Measurements from ENCODE around the gene GPR37L1. TPM values are rescaled to one million over a fixed set of nuclear protein-coding genes. Genes with fewer than 3 reads are reported as not detected.

The GPR37L1 gene
- total and polyA plus RNA-seq, 4 experiments from 2014 or later = 0.07 TPM; not detected in 3

GRCh38 chr1:202150187-202150586 is 27.5 kb downstream of the GPR37L1 start:
- intact Hi-C loops (cut with micrococcal nuclease) = no loop called here
- no peaks in the 10 kb centered on the region for H3K9me3 Mint-ChIP-seq
- H3K9me3 ChIP-seq (ENCODE audit: control insufficient read depth in 1 of 2, low read length in 2 of 2) = no peaks in the 10 kb centered on the region
- peak overlapping the region in 2 of 7 donors; percentile 12 to 57 for H3K27ac Mint-ChIP-seq
- peaks cover 72% of the 10 kb centered on the region for H3K36me3 ChIP-seq (ENCODE audit: insufficient read depth, low read length)
- peaks cover 17% of the 10 kb centered on the region for H3K4me1 ChIP-seq (ENCODE audit: insufficient read depth, low read length)
- no peak overlapping the region for H3K27ac ChIP-seq (ENCODE audit: low read depth, low read length)
- CTCF ChIA-PET (ENCODE audit: partially characterized antibody) = interaction anchor here (2.0 kb wide), 1 partner anchor 15 kb away, joined by 5 read pairs; no protein-coding TSS in a partner anchor
- no peaks in the 10 kb centered on the region for H3K27me3 ChIP-seq (ENCODE audit: insufficient read depth, low read length)
- no peak for DNase-seq
- H3K4me3 Mint-ChIP-seq = no peak overlapping the region
- H3K4me3 ChIP-seq (ENCODE audit: low read length in 2 of 2) = no peak overlapping the region
- peaks cover 17 to 29% (median 22%) of the 10 kb centered on the region in 4 donors for H3K4me1 Mint-ChIP-seq
- POLR2A ChIA-PET (ENCODE audit: partially characterized antibody) = interaction anchor here (9.2 kb wide), 1 partner anchor 9 kb away, joined by 164 read pairs; the partner anchor contains the start of gene PTPN7
- peaks cover 34 to 73% of the 10 kb centered on the region in 2 donors for H3K36me3 Mint-ChIP-seq
- H3K27me3 Mint-ChIP-seq = no peaks in the 10 kb centered on the region

- peaks cover 38 to 72% of the 10 kb centered on the region in 2 donors for H3K36me3 Mint-ChIP-seq
- H3K4me1 Mint-ChIP-seq = peaks cover 17 to 29% (median 21%) of the 10 kb centered on the region in 4 donors
- peaks cover 76% of the 10 kb centered on the region for H3K36me3 ChIP-seq (ENCODE audit: insufficient read depth, low read length)
- intact Hi-C loops (cut with micrococcal nuclease) = no loop called here
- no peak overlapping the region for H3K4me3 ChIP-seq (ENCODE audit: low read length in 2 of 2)
- peaks cover 17% of the 10 kb centered on the region for H3K4me1 ChIP-seq (ENCODE audit: insufficient read depth, low read length)
- H3K27me3 Mint-ChIP-seq = no peaks in the 10 kb centered on the region
- ChIA-PET POLR2A (ENCODE audit: partially characterized antibody) (interaction anchor here (5.0 to 9.2 kb wide), 2 partner anchors 8 to 11 kb away, joined by 30 to 164 read pairs; partner anchors contain the start of gene PTPN7), CTCF (ENCODE audit: partially characterized antibody) (interaction anchor here (2.0 to 2.4 kb wide), 2 partner anchors 12 to 16 kb away, joined by 5 to 7 read pairs; no protein-coding TSS in a partner anchor)
- H3K27me3 ChIP-seq (ENCODE audit: insufficient read depth, low read length) = no peaks in the 10 kb centered on the region
- DNase-seq = no peak
- H3K4me3 Mint-ChIP-seq = no peak overlapping the region
- no peaks in the 10 kb centered on the region for H3K9me3 ChIP-seq (ENCODE audit: control insufficient read depth in 1 of 2, low read length in 2 of 2)
- H3K27ac Mint-ChIP-seq = peak overlapping the region; percentile 43 to 74 (median 65)
- H3K9me3 Mint-ChIP-seq = no peaks in the 10 kb centered on the region
- no peak overlapping the region for H3K27ac ChIP-seq (ENCODE audit: low read depth, low read length)
Measured at GRCh38 chr1:202150602-202151001, 27.9 kb downstream of the GPR37L1 start.

GRCh38 chr1:202151045-202151444 is 28.3 kb downstream of the GPR37L1 start:
- Histone ChIP-seq H3K4me3 (ENCODE audit: low read length in 2 of 2) (no peak overlapping the region), H3K36me3 (ENCODE audit: insufficient read depth, low read length) (peaks cover 80% of the 10 kb centered on the region), H3K27me3 (ENCODE audit: insufficient read depth, low read length) (no peaks in the 10 kb centered on the region), H3K27ac (ENCODE audit: low read depth, low read length) (no peak overlapping the region), H3K4me1 (ENCODE audit: insufficient read depth, low read length) (peaks cover 20% of the 10 kb centered on the region), H3K9me3 (ENCODE audit: control insufficient read depth in 1 of 2, low read length in 2 of 2) (no peaks in the 10 kb centered on the region)
- CTCF ChIA-PET (ENCODE audit: partially characterized antibody) = interaction anchor here (1.0 to 2.4 kb wide), 6 partner anchors 9 to 35 kb away, joined by 3 to 7 read pairs (median 4); partner anchors contain the start of gene PTPN7
- DNase-seq = no peak
- H3K36me3 Mint-ChIP-seq = peaks cover 41 to 75% of the 10 kb centered on the region in 2 donors
- H3K9me3 Mint-ChIP-seq = no peaks in the 10 kb centered on the region
- H3K27ac Mint-ChIP-seq = peak overlapping the region; percentile 3 to 74 (median 43)
- peaks cover 19 to 30% (median 24%) of the 10 kb centered on the region in 4 donors for H3K4me1 Mint-ChIP-seq
- no peaks in the 10 kb centered on the region for H3K27me3 Mint-ChIP-seq
- intact Hi-C loops (cut with micrococcal nuclease) = no loop called here
- POLR2A ChIA-PET (ENCODE audit: partially characterized antibody) = interaction anchor here (5.0 kb wide), 1 partner anchor 11 kb away, joined by 30 read pairs; the partner anchor contains the start of gene PTPN7
- H3K4me3 Mint-ChIP-seq = no peak overlapping the region

- peaks cover 44 to 76% of the 10 kb centered on the region in 2 donors for H3K36me3 Mint-ChIP-seq
- ChIA-PET POLR2A (ENCODE audit: partially characterized antibody) (interaction anchor here (1.0 to 5.0 kb wide), 2 partner anchors 9 to 13 kb away, joined by 3 to 30 read pairs; partner anchors contain the start of gene PTPN7), CTCF (ENCODE audit: partially characterized antibody) (interaction anchor here (1.0 to 4.8 kb wide), 5 partner anchors 8 to 40 kb away, joined by 3 to 40 read pairs (median 5); partner anchors contain the start of genes LGR6 and PTPN7)
- peak overlapping the region in 3 of 7 donors; percentile 70 to 80 (median 79) for H3K27ac Mint-ChIP-seq
- DNase-seq = no peak
- Histone ChIP-seq H3K36me3 (ENCODE audit: insufficient read depth, low read length) (peaks cover 82% of the 10 kb centered on the region), H3K27me3 (ENCODE audit: insufficient read depth, low read length) (no peaks in the 10 kb centered on the region), H3K4me3 (ENCODE audit: low read length in 2 of 2) (no peak overlapping the region), H3K4me1 (ENCODE audit: insufficient read depth, low read length) (peaks cover 34% of the 10 kb centered on the region), H3K27ac (ENCODE audit: low read depth, low read length) (no peak overlapping the region), H3K9me3 (ENCODE audit: control insufficient read depth in 1 of 2, low read length in 2 of 2) (no peaks in the 10 kb centered on the region)
- intact Hi-C loops (cut with micrococcal nuclease) = no loop called here
- H3K4me3 Mint-ChIP-seq = no peak overlapping the region
- no peaks in the 10 kb centered on the region for H3K27me3 Mint-ChIP-seq
- H3K9me3 Mint-ChIP-seq = no peaks in the 10 kb centered on the region
- peaks cover 24 to 37% (median 30%) of the 10 kb centered on the region in 4 donors for H3K4me1 Mint-ChIP-seq
Measured at GRCh38 chr1:202152399-202152798, 29.7 kb downstream of the GPR37L1 start.

- H3K27me3 Mint-ChIP-seq = no peaks in the 10 kb centered on the region
- H3K36me3 ChIP-seq (ENCODE audit: insufficient read depth, low read length) = peaks cover 78% of the 10 kb centered on the region
- peaks cover 43 to 75% of the 10 kb centered on the region in 2 donors for H3K36me3 Mint-ChIP-seq
- no peak for DNase-seq
- H3K4me3 ChIP-seq (ENCODE audit: low read length in 2 of 2) = no peak overlapping the region
- POLR2A ChIA-PET (ENCODE audit: partially characterized antibody) = interaction anchor here (1.0 to 10.7 kb wide), 3 partner anchors 7 to 12 kb away, joined by 3 to 164 read pairs (median 30); partner anchors contain the start of genes ARL8A and PTPN7
- peak overlapping the region in 1 of 8 donors; percentile 31 for H3K4me3 Mint-ChIP-seq
- H3K9me3 Mint-ChIP-seq = no peaks in the 10 kb centered on the region
- H3K27me3 ChIP-seq (ENCODE audit: insufficient read depth, low read length) = no peaks in the 10 kb centered on the region
- peaks cover 43% of the 10 kb centered on the region for H3K4me1 ChIP-seq (ENCODE audit: insufficient read depth, low read length)
- peaks cover 29 to 45% (median 37%) of the 10 kb centered on the region in 4 donors for H3K4me1 Mint-ChIP-seq
- peak overlapping the region; percentile 56 for H3K27ac ChIP-seq (ENCODE audit: low read depth, low read length)
- no peaks in the 10 kb centered on the region for H3K9me3 ChIP-seq (ENCODE audit: control insufficient read depth in 1 of 2, low read length in 2 of 2)
- H3K27ac Mint-ChIP-seq = peak overlapping the region; percentile 19 to 90 (median 67)
- intact Hi-C loops (cut with micrococcal nuclease) = no loop called here
- CTCF ChIA-PET (ENCODE audit: partially characterized antibody) = interaction anchor here (0.9 to 4.8 kb wide), 5 partner anchors 9 to 40 kb away, joined by 4 to 40 read pairs (median 7); partner anchors contain the start of gene LGR6
Measured at GRCh38 chr1:202153284-202153683, 30.6 kb downstream of the GPR37L1 start.

- intact Hi-C loops (cut with micrococcal nuclease) = loop anchor here (2.0 kb wide), 1 partner anchor 31 kb away; no protein-coding TSS in a partner anchor
- Mint-ChIP-seq H3K27ac (peak overlapping the region; percentile 72 to 95 (median 90)), H3K4me3 (no peak overlapping the region), H3K27me3 (no peaks in the 10 kb centered on the region), H3K4me1 (peaks cover 32 to 55% (median 44%) of the 10 kb centered on the region in 4 donors), H3K36me3 (peaks cover 39 to 72% of the 10 kb centered on the region in 2 donors), H3K9me3 (no peaks in the 10 kb centered on the region)
- Histone ChIP-seq H3K27ac (ENCODE audit: low read depth, low read length) (peak overlapping the region; percentile 56), H3K27me3 (ENCODE audit: insufficient read depth, low read length) (no peaks in the 10 kb centered on the region), H3K36me3 (ENCODE audit: insufficient read depth, low read length) (peaks cover 74% of the 10 kb centered on the region), H3K9me3 (ENCODE audit: control insufficient read depth in 1 of 2, low read length in 2 of 2) (no peaks in the 10 kb centered on the region), H3K4me1 (ENCODE audit: insufficient read depth, low read length) (peaks cover 52% of the 10 kb centered on the region), H3K4me3 (ENCODE audit: low read length in 2 of 2) (no peak overlapping the region)
- ChIA-PET CTCF (ENCODE audit: partially characterized antibody) (interaction anchor here (0.8 to 4.8 kb wide), 20 partner anchors 8 to 565 kb away, joined by 3 to 40 read pairs (median 4); partner anchors contain the start of gene LGR6), POLR2A (ENCODE audit: partially characterized antibody) (interaction anchor here (0.6 to 10.7 kb wide), 6 partner anchors 7 to 121 kb away, joined by 3 to 164 read pairs (median 5); partner anchors contain the start of genes ARL8A and PTPN7)
- no peak for DNase-seq
Measured at GRCh38 chr1:202154148-202154765, 31.5 kb downstream of the GPR37L1 start.
